Neural cell (in vitro differentiated cells): Measurements from ENCODE around the gene CRADD.

Experiments
- CTCF ChIP-seq: fragments of 450-650 bp; IDR thresholded peaks from 2 replicates; pipeline ENCODE4 v1.5.1; 2014; ENCODE audit warnings: antibody characterized with exemption, mild to moderate bottlenecking, moderate library complexity; ENCODE audit not compliant: poor library complexity, severe bottlenecking
- EP300 ChIP-seq: fragments of 450-650 bp; conservative IDR thresholded peaks from 2 replicates; pipeline ENCODE4 v1.6.1; 2014; ENCODE audit warnings: antibody characterized with exemption, mild to moderate bottlenecking, moderate library complexity; ENCODE audit not compliant: poor library complexity, severe bottlenecking
- POLR2AphosphoS5 ChIP-seq: IDR thresholded peaks from 2 replicates; pipeline ENCODE4 v1.6.1; 2012
- RAD21 ChIP-seq: fragments of 450-650 bp; conservative IDR thresholded peaks from 2 replicates; pipeline ENCODE4 v1.6.1; 2014; ENCODE audit warnings: antibody characterized with exemption, mild to moderate bottlenecking, moderate library complexity
- REST ChIP-seq: IDR thresholded peaks from 2 replicates; pipeline ENCODE4 v1.6.1; 2012; ENCODE audit warnings: borderline replicate concordance
- TAF1 ChIP-seq: IDR thresholded peaks from 2 replicates; pipeline ENCODE4 v1.6.1; 2012; ENCODE audit warnings: low read depth

- no peak for TF ChIP-seq POLR2AphosphoS5
- no peak for TF ChIP-seq CTCF
- TF ChIP-seq REST, result no peak
- no peak for TF ChIP-seq EP300
- TF ChIP-seq RAD21, result no peak
- no peak for TF ChIP-seq TAF1
Observed at GRCh38 chr12:93913845-93914244, 236.7 kb downstream of the CRADD start.
